Thymus (tissue), 11 donors: ENCODE measurements around the gene CABLES1. TPM values are rescaled to one million over a fixed set of nuclear protein-coding genes. Genes with fewer than 3 reads are reported as not detected.
"Not testable (repeated sequence)": the region's sequence is repeated elsewhere in the genome, so short reads cannot be mapped to it uniquely, and the experiment has no call there.

ENCODE experiments used
- DNase-seq, 9 donors: peaks; one replicate each; pipeline ENCODE4 v3.0.0-alpha.2; 2013; ENCODE audit warnings: low spot score in 9 of 9, low read depth in 6 of 9, missing footprints in 1 of 9
- H3K27ac ChIP-seq, 2 donors: one replicate each; pipeline ENCODE4 v1.5.1; 2013; ENCODE audit warnings: control low read depth in 1 of 2, low read depth in 1 of 2, low read length in 1 of 2, mild to moderate bottlenecking in 1 of 2, moderate library complexity in 1 of 2
- H3K27me3 ChIP-seq, 2 donors: one replicate each; pipeline ENCODE4 v1.5.1; 2013; ENCODE audit warnings: low read length in 1 of 2; ENCODE audit not compliant: control insufficient read depth in 2 of 2, insufficient read depth in 1 of 2
- H3K36me3 ChIP-seq, 2 donors: one replicate each; pipeline ENCODE4 v1.5.1; 2013; ENCODE audit warnings: low read length in 1 of 2, mild to moderate bottlenecking in 1 of 2, moderate library complexity in 1 of 2; ENCODE audit not compliant: control insufficient read depth in 2 of 2, insufficient read depth in 2 of 2
- H3K4me1 ChIP-seq, 2 donors: one replicate each; pipeline ENCODE4 v1.5.1; 2013; ENCODE audit warnings: low read length in 2 of 2; ENCODE audit not compliant: control insufficient read depth in 2 of 2, insufficient read depth in 2 of 2
- H3K4me3 ChIP-seq, 2 donors: one replicate each; pipeline ENCODE4 v1.5.1; 2013; ENCODE audit warnings: low read length in 2 of 2, control low read depth in 1 of 2, mild to moderate bottlenecking in 1 of 2
- H3K9me3 ChIP-seq, 2 donors: one replicate each; pipeline ENCODE4 v1.5.1; 2013; ENCODE audit warnings: low read length in 1 of 2, mild to moderate bottlenecking in 1 of 2; ENCODE audit not compliant: control insufficient read depth in 2 of 2, insufficient read depth in 1 of 2
- WGBS: extraction: QIAGEN DNeasy Blood & Tissue Kit; methylation state at CpG from one replicate; pipeline ENCODE4 v1.1.7; 2013; 5-methylcytosine and 5-hydroxymethylcytosine counted together
- polyA plus RNA-seq: library from polyadenylated mRNA; stranded (reverse); fragments of 200-250 nt; gene quantifications from one replicate; pipeline ENCODE4 v1.2.3, GENCODE V29; 2013
- total RNA-seq: library from RNA; stranded (reverse); fragments of 120-200 nt; gene quantifications from one replicate; pipeline ENCODE4 v1.2.4, GENCODE V29; 2013
- donor health status: healthy.

Gene CABLES1
- total and polyA plus RNA-seq, 2 donors = 5.1 to 6.7 TPM

DNA sequence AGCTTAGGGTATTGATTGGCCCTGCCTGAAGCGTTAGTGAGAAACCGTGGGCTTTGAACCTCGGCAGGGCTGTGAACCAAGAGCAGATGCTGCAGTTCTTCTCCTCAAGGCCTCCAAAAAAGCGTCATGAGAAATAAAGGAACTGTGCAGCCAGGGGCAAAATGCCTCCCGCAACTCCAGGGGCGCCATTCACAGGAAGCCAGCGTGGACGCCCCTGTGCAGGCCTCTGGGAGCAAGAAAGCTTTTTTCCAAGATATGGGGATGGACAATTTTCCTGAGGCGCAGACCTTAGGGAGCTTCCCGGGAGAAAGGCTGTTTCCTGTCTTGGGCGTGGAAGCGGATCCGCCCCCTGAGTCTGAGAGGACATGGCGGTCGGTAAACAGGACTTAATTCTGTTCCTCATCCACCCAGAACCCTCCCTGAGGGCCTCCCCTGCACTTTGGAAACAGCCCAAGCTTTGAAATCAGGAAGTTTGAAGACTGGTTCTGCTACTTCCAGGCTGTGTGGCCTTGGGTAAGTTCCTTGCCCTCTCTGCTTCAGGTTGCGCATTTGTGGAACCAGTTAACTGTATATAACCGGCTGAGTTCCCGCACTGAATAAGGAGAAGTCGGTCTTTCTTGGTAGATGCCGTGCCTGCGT, 29.6 kb upstream of the CABLES1 start:
- Histone ChIP-seq H3K4me1 (no peaks in the 10 kb centered on the region), H3K9me3 (no peaks in the 10 kb centered on the region), H3K4me3 (no peak overlapping the region), H3K36me3 (no peaks in the 10 kb centered on the region), H3K27ac (no peak overlapping the region), H3K27me3 (no peaks in the 10 kb centered on the region)
- WGBS = 96% methylated on average over 21 of the region's 21 CpGs
- DNase-seq = no peak

- H3K36me3 ChIP-seq = no peaks in the 10 kb centered on the region
- no peaks in the 10 kb centered on the region for H3K4me1 ChIP-seq
- 30% methylated on average over 6 of the region's 6 CpGs for WGBS
- DNase-seq = no peak
- H3K4me3 ChIP-seq = no peak overlapping the region
- H3K27me3 ChIP-seq = no peaks in the 10 kb centered on the region
- H3K9me3 ChIP-seq = no peaks in the 10 kb centered on the region
- no peak overlapping the region for H3K27ac ChIP-seq
Measured at GRCh38 chr18:23106575-23106974, 28.7 kb upstream of the CABLES1 start.

DNA sequence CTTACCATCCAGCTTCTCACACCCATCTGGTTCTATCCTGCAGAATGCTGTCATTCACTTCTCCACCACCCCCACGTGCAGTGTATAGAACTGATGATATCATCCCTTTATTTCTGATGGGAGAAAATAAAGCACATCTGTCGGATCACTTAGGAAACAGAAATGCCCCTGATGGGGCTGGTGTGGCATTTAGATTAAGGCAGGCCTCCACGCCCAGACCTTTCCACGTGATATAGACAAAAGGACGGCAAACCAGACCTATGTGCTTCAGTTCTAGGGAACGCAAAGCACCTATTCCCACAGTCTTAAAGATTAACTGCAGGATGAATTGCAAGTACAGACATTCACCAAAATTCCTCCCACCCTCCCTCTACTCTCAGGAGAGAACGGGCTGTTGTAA, 27.6 kb upstream of the CABLES1 start:
- H3K27ac ChIP-seq = no peak overlapping the region
- no peak overlapping the region for H3K4me3 ChIP-seq
- H3K4me1 ChIP-seq = no peaks in the 10 kb centered on the region
- DNase-seq = no peak
- no peaks in the 10 kb centered on the region for H3K9me3 ChIP-seq
- H3K36me3 ChIP-seq = no peaks in the 10 kb centered on the region
- WGBS = 98% methylated on average over 7 of the region's 7 CpGs
- no peaks in the 10 kb centered on the region for H3K27me3 ChIP-seq

- Histone ChIP-seq H3K4me3 (no peak overlapping the region), H3K9me3 (no peaks in the 10 kb centered on the region), H3K4me1 (no peaks in the 10 kb centered on the region), H3K27me3 (no peaks in the 10 kb centered on the region), H3K36me3 (no peaks in the 10 kb centered on the region), H3K27ac (no peak overlapping the region)
- no peak for DNase-seq
- WGBS = 96% methylated on average over 5 of the region's 5 CpGs
Measured at GRCh38 chr18:23108496-23108895, 26.8 kb upstream of the CABLES1 start.

DNA sequence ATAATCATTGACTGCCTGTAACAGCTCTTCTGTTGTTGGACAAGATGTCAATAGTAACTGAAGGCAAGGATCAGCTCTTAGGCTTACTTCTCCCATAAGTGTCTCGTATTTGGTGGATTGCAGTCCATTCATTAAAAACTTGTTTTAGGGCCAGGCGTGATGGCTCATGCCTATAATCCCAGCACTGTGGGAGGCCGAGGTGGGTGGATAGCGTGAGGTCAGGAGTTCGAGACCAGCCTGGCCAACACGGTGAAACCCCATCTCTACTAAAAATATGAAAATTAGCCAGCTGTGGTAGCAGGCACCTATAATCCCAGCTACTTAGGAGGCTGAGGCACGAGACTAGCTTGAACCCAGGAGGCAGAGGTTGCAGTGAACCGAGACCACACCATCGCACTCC, 26.1 kb upstream of the CABLES1 start:
- WGBS = 97% methylated on average over 9 of the region's 9 CpGs
- H3K9me3 ChIP-seq, H3K4me1 ChIP-seq, DNase-seq, H3K27ac ChIP-seq, H3K27me3 ChIP-seq, H3K36me3 ChIP-seq, H3K4me3 ChIP-seq: not testable (repeated sequence)

- WGBS = 96% methylated on average over 6 of the region's 6 CpGs
- DNase-seq = no peak
- no peaks in the 10 kb centered on the region for H3K4me1 ChIP-seq
Measured at GRCh38 chr18:23113576-23113975, 21.7 kb upstream of the CABLES1 start.

GRCh38 chr18:23114171-23114881, 21.0 kb upstream of the CABLES1 start:
- H3K4me1 ChIP-seq = no peaks in the 10 kb centered on the region
- H3K9me3 ChIP-seq = no peaks in the 10 kb centered on the region
- no peaks in the 10 kb centered on the region for H3K36me3 ChIP-seq
- 47% methylated on average over 10 of the region's 10 CpGs for WGBS
- H3K4me3 ChIP-seq = no peak overlapping the region
- no peak overlapping the region for H3K27ac ChIP-seq
- DNase-seq = no peak
- no peaks in the 10 kb centered on the region for H3K27me3 ChIP-seq

More at GRCh38 chr18:23113576-23113975, 21.7 kb upstream of the CABLES1 start:
- Histone ChIP-seq H3K27ac (no peak overlapping the region), H3K9me3 (no peaks in the 10 kb centered on the region), H3K27me3 (no peaks in the 10 kb centered on the region), H3K4me3 (no peak overlapping the region), H3K36me3 (no peaks in the 10 kb centered on the region)

DNA sequence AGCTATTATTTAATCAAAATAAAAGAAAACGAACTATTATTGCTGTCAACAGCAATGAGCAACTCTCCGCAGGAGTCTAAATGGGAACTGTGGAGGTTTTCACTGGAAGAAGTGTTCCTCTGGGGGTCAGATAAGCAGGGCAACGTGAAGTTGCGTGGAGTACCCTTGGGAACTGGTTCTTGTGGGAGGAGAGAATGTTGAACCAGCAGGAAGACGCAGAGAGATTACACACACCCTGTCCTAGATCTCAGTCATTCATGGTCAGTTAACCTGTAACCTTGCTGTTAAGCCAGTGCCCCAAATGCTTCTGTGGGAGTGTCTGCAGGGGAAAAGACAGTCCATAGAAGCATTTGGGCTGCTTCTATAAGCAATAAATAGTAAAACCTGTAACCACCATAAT, 20.4 kb upstream of the CABLES1 start:
- Histone ChIP-seq H3K4me3 (no peak overlapping the region), H3K36me3 (no peaks in the 10 kb centered on the region), H3K9me3 (no peaks in the 10 kb centered on the region), H3K27ac (no peak overlapping the region), H3K27me3 (no peaks in the 10 kb centered on the region), H3K4me1 (no peaks in the 10 kb centered on the region)
- WGBS = 95% methylated on average over 5 of the region's 5 CpGs
- DNase-seq = no peak

DNA sequence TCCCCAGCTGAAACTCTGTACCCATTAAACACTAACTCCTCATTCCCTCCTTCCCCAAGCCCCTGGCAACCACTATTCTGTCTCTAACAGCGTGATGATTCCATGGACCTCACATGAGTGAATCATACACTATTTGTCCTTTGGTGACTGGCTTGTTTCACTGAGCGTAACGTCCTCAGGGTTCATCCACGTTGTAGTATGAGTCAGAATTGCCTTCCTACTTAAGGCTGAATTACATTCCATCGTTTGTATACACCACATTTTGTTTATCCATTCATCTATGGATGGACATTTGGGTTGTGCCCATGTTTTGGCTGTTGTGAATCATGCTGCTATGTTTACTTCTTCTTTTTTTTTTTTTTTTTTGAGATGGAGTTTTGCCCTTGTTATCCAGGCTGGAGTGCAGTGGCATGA, 19.6 kb upstream of the CABLES1 start:
- Histone ChIP-seq H3K27me3 (no peaks in the 10 kb centered on the region), H3K36me3 (no peaks in the 10 kb centered on the region), H3K4me3 (no peak overlapping the region), H3K9me3 (no peaks in the 10 kb centered on the region), H3K4me1 (no peaks in the 10 kb centered on the region), H3K27ac (no peak overlapping the region)
- WGBS = 93% methylated on average over 5 of the region's 5 CpGs
- DNase-seq = no peak
